Osteoblast (primary cell): ENCODE measurements around the gene TTC3. TPM values are rescaled to one million over a fixed set of nuclear protein-coding genes. Genes with fewer than 3 reads are reported as not detected.

Experiments
- DNase-seq: peaks from one replicate; pipeline ENCODE4 v3.0.0; 2011; ENCODE audit warnings: low spot score, mixed read lengths; ENCODE audit not compliant: insufficient read length; ENCODE audit errors: missing footprints
- H2AFZ ChIP-seq: 2 replicates; pipeline ENCODE4 v1.6.0; 2011; ENCODE audit warnings: mild to moderate bottlenecking, low read length
- H3K27ac ChIP-seq: 2 replicates; pipeline ENCODE4 v1.5.1; 2011; ENCODE audit warnings: mild to moderate bottlenecking, low read depth, low read length, moderate library complexity
- H3K27me3 ChIP-seq: 2 replicates; pipeline ENCODE4 v1.6.0; 2012; ENCODE audit warnings: mild to moderate bottlenecking, control low read depth, inconsistent platforms, low read length, moderate library complexity; ENCODE audit not compliant: insufficient read depth
- H3K36me3 ChIP-seq: 2 replicates; pipeline ENCODE4 v1.5.1; 2011; ENCODE audit warnings: mild to moderate bottlenecking, low read length, control low read depth, moderate library complexity; ENCODE audit not compliant: insufficient read depth
- H3K4me1 ChIP-seq: 2 replicates; pipeline ENCODE4 v1.5.1; 2011; ENCODE audit warnings: mild to moderate bottlenecking, low read length, control low read depth, moderate library complexity; ENCODE audit not compliant: insufficient read depth
- H3K4me2 ChIP-seq: 2 replicates; pipeline ENCODE4 v1.6.0; 2011; ENCODE audit warnings: mild to moderate bottlenecking, low read length; ENCODE audit not compliant: insufficient read depth
- H3K4me3 ChIP-seq: fragments of 200-600 bp; sonication (generic); 3 replicates; pipeline ENCODE4 v1.5.1; 2012; ENCODE audit warnings: mild to moderate bottlenecking, low read length, inconsistent platforms; ENCODE audit not compliant: insufficient read depth
- H3K79me2 ChIP-seq: 2 replicates; pipeline ENCODE4 v1.6.0; 2012; ENCODE audit warnings: mild to moderate bottlenecking, low read length, control low read depth, inconsistent platforms; ENCODE audit not compliant: insufficient read depth
- H3K9me3 ChIP-seq: 2 replicates; pipeline ENCODE4 v1.5.1; 2011; ENCODE audit warnings: low read depth, low read length, control low read depth
- H4K20me1 ChIP-seq: 2 replicates; pipeline ENCODE4 v1.6.0; 2012; ENCODE audit warnings: mild to moderate bottlenecking, low read length, control low read depth; ENCODE audit not compliant: insufficient read depth
- CTCF ChIP-seq: IDR thresholded peaks from 2 replicates; pipeline ENCODE4 v1.5.1; 2011; ENCODE audit warnings: mild to moderate bottlenecking, low read depth, low read length, moderate library complexity; ENCODE audit errors: extremely low read depth
- total RNA-seq: library from RNA; depleted of rRNA; stranded (reverse); fragments of >200 nt; gene quantifications from 2 replicates; pipeline ENCODE4 v1.2.3, GENCODE V29; 2012

TTC3 gene
- total RNA-seq, 1 donor: 364 TPM

- no peak overlapping the region for H3K4me2 ChIP-seq
- peaks cover 2% of the 10 kb centered on the region for H3K79me2 ChIP-seq
- no peaks in the 10 kb centered on the region for H3K9me3 ChIP-seq
- H3K27ac ChIP-seq: no peak overlapping the region
- H2AFZ ChIP-seq: no peak overlapping the region
- TF ChIP-seq CTCF: no peak
- no peak for DNase-seq
- peaks cover 13% of the 10 kb centered on the region for H3K4me1 ChIP-seq
- no peaks in the 10 kb centered on the region for H3K27me3 ChIP-seq
- peaks cover 57% of the 10 kb centered on the region for H3K36me3 ChIP-seq
- H4K20me1 ChIP-seq: no peaks in the 10 kb centered on the region
- H3K4me3 ChIP-seq: no peak overlapping the region
Observed at GRCh38 chr21:37223804-37224345, 150.8 kb downstream of the TTC3 start.

GRCh38 chr21:37224861-37225839 lies 152.1 kb downstream of the TTC3 start:
- H3K36me3 ChIP-seq: peaks cover 68% of the 10 kb centered on the region
- H3K27me3 ChIP-seq: no peaks in the 10 kb centered on the region
- peaks cover 9% of the 10 kb centered on the region for H3K4me1 ChIP-seq
- H3K4me2 ChIP-seq: no peak overlapping the region
- H3K27ac ChIP-seq: no peak overlapping the region
- TF ChIP-seq CTCF: no peak
- H3K79me2 ChIP-seq: peaks cover 2% of the 10 kb centered on the region
- DNase-seq: no peak
- no peak overlapping the region for H3K4me3 ChIP-seq
- no peaks in the 10 kb centered on the region for H4K20me1 ChIP-seq
- no peak overlapping the region for H2AFZ ChIP-seq
- no peaks in the 10 kb centered on the region for H3K9me3 ChIP-seq

GRCh38 chr21:37226041-37226920 lies 153.2 kb downstream of the TTC3 start:
- peaks cover 3% of the 10 kb centered on the region for H3K4me1 ChIP-seq
- H3K4me3 ChIP-seq: no peak overlapping the region
- H3K4me2 ChIP-seq: no peak overlapping the region
- H3K27me3 ChIP-seq: no peaks in the 10 kb centered on the region
- no peak overlapping the region for H2AFZ ChIP-seq
- no peaks in the 10 kb centered on the region for H3K9me3 ChIP-seq
- no peak overlapping the region for H3K27ac ChIP-seq
- no peak for DNase-seq
- peaks cover 73% of the 10 kb centered on the region for H3K36me3 ChIP-seq
- H4K20me1 ChIP-seq: no peaks in the 10 kb centered on the region
- TF ChIP-seq CTCF: no peak
- H3K79me2 ChIP-seq: peaks cover 2% of the 10 kb centered on the region
